GM21447 (cell line): ENCODE results near the gene OPN1MW3.
"Not testable (repeated sequence)": the region's sequence is repeated elsewhere in the genome, so short reads cannot be mapped to it uniquely, and the experiment has no call there.

ENCODE experiments used
- ATAC-seq: cut with Tn5 transposase; IDR thresholded peaks from one replicate; pipeline ENCODE4 v1.9.1; 2021; ENCODE audit not compliant: unreplicated experiment

OPN1MW3 gene

GRCh38 chrX:154295664-154296310, 38.4 kb downstream of the OPN1MW3 start, which contains the start of gene TKTL1:
Gene TKTL1, plus strand, starts transcription at chrX:154295795. Its CDS starts 65 bp downstream, at chrX:154295860.
- ATAC-seq, result no peak

DNA sequence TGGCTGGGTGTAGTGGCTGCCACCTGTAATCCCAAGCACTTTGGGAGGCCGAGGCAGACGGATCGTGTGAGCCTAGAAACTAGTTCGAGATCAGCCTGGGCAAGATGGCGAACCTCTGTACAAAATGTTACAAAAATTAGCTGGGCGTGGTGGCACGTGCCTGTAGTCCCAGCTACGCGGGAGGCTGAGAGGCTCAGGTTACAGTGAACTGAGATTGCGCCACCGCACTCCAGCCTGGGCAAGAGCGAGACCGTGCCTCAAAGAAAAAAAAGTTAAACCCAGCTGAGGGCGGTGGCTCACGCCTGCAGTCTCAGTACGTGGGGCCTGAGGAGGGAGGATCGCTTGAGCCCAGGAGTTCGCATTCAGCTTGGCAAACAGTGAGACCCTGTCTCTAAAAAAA, 39.3 kb downstream of the OPN1MW3 start:
- no peak for ATAC-seq

DNA sequence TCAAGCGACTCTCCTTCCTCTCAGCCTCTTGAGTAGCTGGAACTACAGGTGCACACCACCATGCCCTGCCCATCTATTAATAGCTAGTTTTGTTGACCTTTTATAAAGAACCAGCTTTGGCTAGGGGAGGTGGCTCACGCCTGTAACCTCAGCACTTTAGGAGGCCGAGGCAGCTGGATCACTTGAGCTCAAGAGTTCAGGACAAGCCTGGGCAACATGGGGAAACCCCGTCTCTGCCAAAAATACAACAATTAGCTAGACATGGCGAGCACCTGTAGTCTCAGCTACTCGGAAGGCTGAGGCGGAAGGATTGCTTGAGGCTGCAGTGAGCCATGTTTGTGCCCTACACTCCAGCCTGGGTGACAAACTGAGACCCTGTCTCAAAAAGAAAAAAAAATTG, 40.9 kb downstream of the OPN1MW3 start:
- ATAC-seq, result no peak

GRCh38 chrX:154300816-154301215, 43.4 kb downstream of the OPN1MW3 start:
- no peak for ATAC-seq

DNA sequence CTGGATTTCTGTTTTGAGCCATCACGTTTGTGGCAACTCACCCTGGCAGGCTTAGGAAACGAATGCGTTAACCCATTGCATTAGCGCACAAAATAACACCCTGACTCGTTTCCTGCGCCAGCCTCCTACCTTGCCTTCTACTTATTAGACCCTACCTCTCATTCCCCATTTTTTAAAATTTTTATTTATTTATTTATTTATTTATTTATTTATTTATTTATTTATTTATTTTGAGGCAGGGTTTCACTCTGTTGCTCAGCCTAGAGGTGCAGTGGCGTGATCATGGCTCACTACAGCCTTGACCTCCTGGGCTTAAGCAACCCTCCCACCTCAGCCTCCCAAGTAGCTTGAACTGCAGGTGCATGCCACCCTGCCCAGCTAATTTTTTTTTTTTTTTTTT, 45.6 kb downstream of the OPN1MW3 start:
- not testable (repeated sequence) for ATAC-seq

- no peak for ATAC-seq
Measured at GRCh38 chrX:154303476-154303875, 46.1 kb downstream of the OPN1MW3 start.

- ATAC-seq, result no peak
Measured at GRCh38 chrX:154304846-154305245, 47.5 kb downstream of the OPN1MW3 start.

GRCh38 chrX:154305541-154306205, 48.3 kb downstream of the OPN1MW3 start:
- no peak for ATAC-seq

DNA sequence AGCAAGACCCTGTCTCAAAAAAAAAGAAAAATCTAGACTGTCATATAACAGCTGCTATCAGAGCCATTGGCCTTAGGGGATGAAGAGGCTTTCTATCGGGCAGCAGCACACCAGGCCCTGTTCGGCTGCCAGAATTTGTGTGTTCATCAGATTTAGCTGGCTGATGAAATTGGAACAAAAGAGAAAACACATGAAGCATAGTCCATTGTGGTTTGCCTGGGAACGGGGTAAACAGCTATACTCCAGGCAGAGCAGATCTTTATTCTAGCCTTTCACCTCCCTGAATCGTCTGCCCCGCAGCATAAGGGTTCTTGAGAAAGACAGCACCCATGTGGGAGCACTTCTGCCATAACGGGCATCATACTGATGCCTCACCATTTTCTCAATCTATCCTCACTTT, 49.8 kb downstream of the OPN1MW3 start:
- ATAC-seq, result no peak

DNA sequence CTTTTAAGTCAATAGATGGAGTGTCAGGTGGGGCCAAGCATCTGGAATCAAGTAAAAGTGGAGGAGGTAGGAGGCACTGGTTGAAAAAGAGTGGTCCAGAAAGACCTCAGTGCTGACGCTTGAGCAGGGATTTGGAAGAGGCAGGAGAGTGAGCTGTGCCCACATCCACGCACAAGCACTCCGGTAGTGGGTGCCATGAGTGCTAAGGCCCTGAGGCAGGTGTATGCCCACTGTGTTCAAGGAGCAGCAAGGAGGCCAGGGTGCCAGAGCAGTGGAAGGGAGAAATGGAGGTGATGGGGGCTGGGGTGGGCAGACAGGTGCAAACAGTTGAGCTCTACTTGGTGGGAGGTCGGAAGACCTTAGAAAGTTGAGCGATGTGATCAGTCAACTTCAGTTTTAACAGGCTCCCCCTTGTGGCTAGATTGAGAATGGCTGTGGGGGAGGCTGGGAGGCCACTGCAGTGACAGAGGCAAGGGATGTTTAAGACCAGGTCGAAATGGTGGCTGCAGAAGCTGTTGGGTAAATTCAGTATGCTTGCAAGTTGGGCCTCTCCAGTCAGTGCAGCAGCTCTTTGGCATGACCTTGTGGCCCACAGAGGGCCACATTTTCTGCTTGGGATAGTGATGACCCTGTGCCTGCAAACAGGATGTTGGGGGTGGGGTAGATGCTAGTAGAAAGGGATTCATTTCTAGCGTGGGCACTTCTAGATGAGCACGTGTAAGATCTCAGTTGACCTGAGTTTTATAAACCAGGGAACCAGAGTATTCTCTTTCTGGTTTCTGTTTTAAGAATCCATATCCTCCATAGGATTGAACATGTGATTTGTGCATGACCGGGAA, 50.9 kb downstream of the OPN1MW3 start:
- no peak for ATAC-seq

- no peak for ATAC-seq
Measured at GRCh38 chrX:154309041-154309775, 51.8 kb downstream of the OPN1MW3 start.

DNA sequence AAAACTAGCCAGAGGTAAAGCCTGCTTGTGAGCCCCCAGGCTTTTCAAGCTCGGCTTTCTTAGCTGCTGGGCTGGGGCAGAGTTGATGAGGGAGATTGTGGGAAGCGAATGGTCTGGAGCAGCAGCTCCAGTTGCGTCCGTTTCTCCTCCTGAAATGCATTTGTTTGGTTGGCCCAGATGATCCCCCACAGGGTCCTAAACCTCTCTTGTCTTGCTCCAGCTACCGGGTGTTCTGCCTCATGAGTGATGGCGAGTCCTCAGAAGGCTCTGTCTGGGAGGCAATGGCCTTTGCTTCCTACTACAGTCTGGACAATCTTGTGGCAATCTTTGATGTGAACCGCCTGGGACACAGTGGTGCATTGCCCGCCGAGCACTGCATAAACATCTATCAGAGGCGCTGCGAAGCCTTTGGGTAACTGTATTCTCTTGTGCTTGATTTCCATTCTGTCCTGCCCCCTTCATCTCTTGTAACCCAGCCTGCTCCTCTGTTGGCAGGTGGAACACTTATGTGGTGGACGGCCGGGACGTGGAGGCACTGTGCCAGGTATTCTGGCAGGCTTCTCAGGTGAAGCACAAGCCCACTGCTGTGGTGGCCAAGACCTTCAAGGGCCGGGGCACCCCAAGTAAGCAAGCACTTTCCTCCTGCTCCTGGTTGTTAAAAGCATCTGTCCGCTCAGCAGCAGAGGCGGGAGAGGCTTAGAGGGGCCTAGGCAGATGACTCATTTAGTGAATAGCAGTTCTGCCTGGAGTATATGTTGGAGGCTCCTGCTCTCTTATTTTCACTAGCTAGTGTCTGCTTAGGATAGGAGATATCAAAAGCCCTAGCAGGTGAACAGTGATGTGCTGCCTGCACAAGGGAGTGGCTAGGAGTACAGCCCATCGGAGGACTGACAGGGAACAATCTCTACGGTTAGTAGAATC, 53.5 kb downstream of the OPN1MW3 start:
- ATAC-seq, result no peak

GRCh38 chrX:154312116-154312515, 54.7 kb downstream of the OPN1MW3 start:
- no peak for ATAC-seq

DNA sequence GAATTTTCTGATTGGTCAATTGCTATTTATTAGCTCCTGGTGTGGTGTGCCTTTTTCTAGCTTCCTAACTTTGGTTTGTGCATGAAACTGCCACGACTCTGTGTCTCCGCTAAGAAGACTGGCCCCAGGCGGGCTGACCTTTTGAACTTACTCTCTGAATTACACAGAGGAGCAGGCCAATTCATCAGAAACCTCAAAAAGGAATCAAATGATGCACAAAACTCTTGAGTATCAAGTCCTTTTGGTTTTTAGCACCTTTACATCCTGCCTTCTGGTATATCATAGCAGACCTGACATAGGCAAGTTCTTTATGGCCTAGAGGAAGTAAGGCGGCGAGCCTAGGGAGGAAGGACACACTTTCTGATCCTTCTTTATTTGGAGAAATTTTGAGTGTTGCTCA, 55.8 kb downstream of the OPN1MW3 start:
- no peak for ATAC-seq

DNA sequence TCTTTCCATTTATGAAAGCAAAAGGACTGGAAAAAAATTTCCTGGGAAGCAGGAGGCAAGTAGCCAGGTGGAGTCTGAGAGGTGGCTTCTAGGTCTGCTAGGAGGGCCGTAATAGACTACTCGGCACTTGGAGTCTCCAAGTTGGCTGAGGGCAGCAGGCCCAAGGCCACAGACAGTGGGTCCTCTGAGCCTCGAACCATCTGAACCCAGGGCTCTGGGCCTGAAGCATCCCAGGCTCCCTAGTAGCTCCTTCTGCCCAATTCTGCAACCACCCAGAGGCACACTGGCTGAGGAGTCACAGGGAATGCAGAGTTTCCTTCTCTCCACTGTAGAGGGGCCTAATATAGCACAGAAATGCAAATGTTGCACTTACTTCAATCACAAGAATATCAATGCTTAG, 58.0 kb downstream of the OPN1MW3 start:
- no peak for ATAC-seq

DNA sequence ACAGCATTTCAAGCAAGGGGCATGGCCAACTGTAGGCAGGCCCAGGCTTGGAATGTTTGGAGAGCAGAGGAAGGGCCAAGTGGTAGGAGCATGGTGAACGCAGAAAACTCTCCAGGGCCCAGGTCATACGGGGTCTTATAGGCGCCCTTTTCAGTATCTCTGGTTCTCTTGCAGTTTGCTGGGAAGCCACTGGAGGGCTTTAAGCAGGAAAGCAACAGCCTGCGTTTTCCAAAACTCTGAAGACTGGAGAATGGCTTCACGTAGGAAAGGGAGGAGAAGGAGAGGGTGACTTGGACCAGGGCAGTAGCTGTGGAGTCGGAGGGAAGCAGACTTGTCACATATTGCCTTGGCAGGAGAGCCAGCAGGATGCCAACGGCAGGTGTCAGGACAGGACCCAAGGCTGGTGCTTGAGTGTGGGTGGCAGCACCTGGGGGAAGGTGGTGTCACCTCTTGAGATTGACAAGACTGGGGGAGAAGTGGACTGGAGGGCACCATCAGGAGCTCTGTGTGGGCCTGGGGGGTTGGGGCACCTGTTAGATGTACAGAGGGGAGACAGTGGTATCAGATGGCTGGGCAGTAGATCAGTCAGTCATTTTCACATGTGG, 60.1 kb downstream of the OPN1MW3 start:
- ATAC-seq, result no peak

GRCh38 chrX:154320406-154320805, 63.0 kb downstream of the OPN1MW3 start:
- ATAC-seq, result no peak
